Measurements from ENCODE around the gene PSMB7. TPM values are rescaled to one million over a fixed set of nuclear protein-coding genes. Genes with fewer than 3 reads are reported as not detected.

The PSMB7 gene
- polyA plus RNA-seq, 1 of the 3 experiments (the other 2 are of a cell fraction), result 357 TPM

GRCh38 chr9:124394167-124394566, 21.1 kb downstream of the PSMB7 start:
- no peak for DNase-seq
- CTCF ChIA-PET, result interaction anchor here (1.4 to 10.0 kb wide), 11 partner anchors 10 to 389 kb away, joined by 3 to 87 read pairs (median 7); no protein-coding TSS in a partner anchor
- Histone ChIP-seq H4K20me1 (ENCODE audit: insufficient read depth) (peaks cover 69% of the 10 kb centered on the region), H3K79me2 (ENCODE audit: insufficient read depth) (peaks cover 88% of the 10 kb centered on the region), H3K36me3 (replicated peaks in 1 of 2; ENCODE audit: control insufficient read depth in 1 of 2, insufficient read depth in 2 of 2, low read length in 1 of 2) (peaks cover 15 to 19% of the 10 kb centered on the region in 2 experiments), H3K4me1 (ENCODE audit: control insufficient read depth in 1 of 2, insufficient read depth in 2 of 2, low read depth in 1 of 2, low read length in 1 of 2) (peaks cover 38 to 51% of the 10 kb centered on the region in 2 experiments), H3F3A (replicated peaks; ENCODE audit: insufficient read depth) (peaks cover 41% of the 10 kb centered on the region), H3K9me3 (no peaks in the 10 kb centered on the region), H2AFZ (ENCODE audit: low read depth) (no peak overlapping the region), H3K27ac (ENCODE audit: low read depth in 2 of 2, low read length in 1 of 2) (peak overlapping the region in 1 of 2 experiments; percentile 90; a peak in 3 of 4 replicates), H3K4me3 (ENCODE audit: low read depth in 2 of 2, low read length in 1 of 2) (no peak overlapping the region), H3K27me3 (ENCODE audit: insufficient read depth) (no peaks in the 10 kb centered on the region), H3K4me2 (peak overlapping the region; percentile 72; the same call in 1 of the 2 replicates), H3K9me2 (no peaks in the 10 kb centered on the region), H3K9ac (no peak overlapping the region)
- POLR2A ChIA-PET, result no interaction called here
- no peak for TF ChIP-seq FOSL2 (IDR thresholded peaks at IDR 0.05; ENCODE audit: borderline replicate concordance, low read depth)
- no peak for TF ChIP-seq TEAD4 (IDR thresholded peaks at IDR 0.05; ENCODE audit: borderline replicate concordance, insufficient read depth)
- TF ChIP-seq EZH2phosphoT487 (IDR thresholded peaks at IDR 0.05; ENCODE audit: borderline replicate concordance, low read depth), result no peak
- TF ChIP-seq, protein P1, sequence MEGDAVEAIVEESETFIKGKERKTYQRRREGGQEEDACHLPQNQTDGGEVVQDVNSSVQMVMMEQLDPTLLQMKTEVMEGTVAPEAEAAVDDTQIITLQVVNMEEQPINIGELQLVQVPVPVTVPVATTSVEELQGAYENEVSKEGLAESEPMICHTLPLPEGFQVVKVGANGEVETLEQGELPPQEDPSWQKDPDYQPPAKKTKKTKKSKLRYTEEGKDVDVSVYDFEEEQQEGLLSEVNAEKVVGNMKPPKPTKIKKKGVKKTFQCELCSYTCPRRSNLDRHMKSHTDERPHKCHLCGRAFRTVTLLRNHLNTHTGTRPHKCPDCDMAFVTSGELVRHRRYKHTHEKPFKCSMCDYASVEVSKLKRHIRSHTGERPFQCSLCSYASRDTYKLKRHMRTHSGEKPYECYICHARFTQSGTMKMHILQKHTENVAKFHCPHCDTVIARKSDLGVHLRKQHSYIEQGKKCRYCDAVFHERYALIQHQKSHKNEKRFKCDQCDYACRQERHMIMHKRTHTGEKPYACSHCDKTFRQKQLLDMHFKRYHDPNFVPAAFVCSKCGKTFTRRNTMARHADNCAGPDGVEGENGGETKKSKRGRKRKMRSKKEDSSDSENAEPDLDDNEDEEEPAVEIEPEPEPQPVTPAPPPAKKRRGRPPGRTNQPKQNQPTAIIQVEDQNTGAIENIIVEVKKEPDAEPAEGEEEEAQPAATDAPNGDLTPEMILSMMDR (IDR thresholded peaks at IDR 0.05), result no peak
- no peak for TF ChIP-seq MAX (IDR thresholded peaks at IDR 0.05; ENCODE audit: low read depth)
- no peak for TF ChIP-seq RXRA (IDR thresholded peaks at IDR 0.05; ENCODE audit: borderline replicate concordance, low read depth)
- TF ChIP-seq ZBTB33 (IDR thresholded peaks at IDR 0.05; ENCODE audit: borderline replicate concordance, low read depth), result no peak
- TF ChIP-seq TAF1 (IDR thresholded peaks at IDR 0.05; ENCODE audit: borderline replicate concordance, low read depth, low read length), result no peak
- no peak for TF ChIP-seq ELF1 (IDR thresholded peaks at IDR 0.05)
- no peak for TF ChIP-seq CHD2 (IDR thresholded peaks at IDR 0.05; ENCODE audit: low read length, partially characterized antibody)
- TF ChIP-seq, protein P2, sequence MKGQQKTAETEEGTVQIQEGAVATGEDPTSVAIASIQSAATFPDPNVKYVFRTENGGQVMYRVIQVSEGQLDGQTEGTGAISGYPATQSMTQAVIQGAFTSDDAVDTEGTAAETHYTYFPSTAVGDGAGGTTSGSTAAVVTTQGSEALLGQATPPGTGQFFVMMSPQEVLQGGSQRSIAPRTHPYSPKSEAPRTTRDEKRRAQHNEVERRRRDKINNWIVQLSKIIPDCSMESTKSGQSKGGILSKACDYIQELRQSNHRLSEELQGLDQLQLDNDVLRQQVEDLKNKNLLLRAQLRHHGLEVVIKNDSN (IDR thresholded peaks at IDR 0.05; ENCODE audit: borderline replicate concordance, low read depth), result no peak
- no peak for TF ChIP-seq IRF3 (IDR thresholded peaks at IDR 0.05; ENCODE audit: low read depth, low read length)
- no peak for TF ChIP-seq NRF1 (IDR thresholded peaks at IDR 0.05; ENCODE audit: low read depth, low read length)
- no peak for TF ChIP-seq USF2 (IDR thresholded peaks at IDR 0.05; ENCODE audit: borderline replicate concordance, low read depth, low read length)
- no peak for TF ChIP-seq YY1 (IDR thresholded peaks at IDR 0.05; ENCODE audit: low read depth)
- no peak for TF ChIP-seq SMC3 (IDR thresholded peaks at IDR 0.05; ENCODE audit: low read depth, low read length)
- no peak for TF ChIP-seq MXI1 (IDR thresholded peaks at IDR 0.05; ENCODE audit: low read depth, low read length)
- TF ChIP-seq FOXM1 (IDR thresholded peaks at IDR 0.05; ENCODE audit: low read depth), result no peak
- WGBS (ENCODE audit: low lambda C conversion rate), result 84% methylated on average over 2 of the region's 2 CpGs
